Spleen (tissue), 11 donors: ENCODE results near the gene GATAD2A. TPM values are rescaled to one million over a fixed set of nuclear protein-coding genes. Genes with fewer than 3 reads are reported as not detected.

ENCODE experiments used
- DNase-seq: peaks from one replicate; pipeline ENCODE4 v3.0.0-alpha.2; 2020
- H3K27ac ChIP-seq, 8 donors: fragments of 200-600 bp; sonication (generic) in 7 of 8; 1 replicate in 4 of 8; 2 replicates in 4 of 8; pipeline versions ENCODE4 v1.5.0 to v1.8.0; 2016 to 2021; ENCODE audit warnings: inconsistent platforms in 4 of 8, mild to moderate bottlenecking in 4 of 8, moderate library complexity in 1 of 8
- H3K27me3 ChIP-seq, 7 donors: fragments of 200-600 bp; sonication (generic) in 6 of 7; replicated peaks in 1 of 7; 1 replicate in 4 of 7; 2 replicates in 3 of 7; pipeline versions ENCODE4 v1.5.0 to v1.8.0; 2016 to 2021; ENCODE audit warnings: inconsistent platforms in 3 of 7, mild to moderate bottlenecking in 1 of 7
- H3K36me3 ChIP-seq, 6 donors: fragments of 200-600 bp; sonication (generic) in 5 of 6; 1 replicate in 4 of 6; 2 replicates in 2 of 6; pipeline versions ENCODE4 v1.5.0 to v1.8.0; 2016 to 2021; ENCODE audit warnings: inconsistent platforms in 2 of 6
- H3K4me1 ChIP-seq, 6 donors: fragments of 200-600 bp; sonication (generic) in 5 of 6; 1 replicate in 3 of 6; 2 replicates in 3 of 6; pipeline versions ENCODE4 v1.5.0 to v1.8.0; 2016 to 2021; ENCODE audit warnings: inconsistent platforms in 3 of 6
- H3K4me3 ChIP-seq, 8 donors: fragments of 200-600 bp; sonication (generic) in 7 of 8; 1 replicate in 4 of 8; 2 replicates in 4 of 8; pipeline versions ENCODE4 v1.5.0 to v1.8.0; 2016 to 2021; ENCODE audit warnings: inconsistent platforms in 4 of 8, mild to moderate bottlenecking in 4 of 8, moderate library complexity in 2 of 8
- H3K9me3 ChIP-seq, 8 donors: fragments of 200-600 bp; sonication (generic) in 7 of 8; 1 replicate in 4 of 8; 2 replicates in 4 of 8; pipeline versions ENCODE4 v1.5.0 to v1.8.0; 2016 to 2021; ENCODE audit warnings: inconsistent platforms in 4 of 8
- POLR2A ChIP-seq, 3 donors: fragments of 450-650 bp; IDR thresholded peaks; one replicate each; pipeline ENCODE4 v1.5.1; 2017; ENCODE audit warnings: antibody characterized with exemption in 3 of 3, mild to moderate bottlenecking in 1 of 3
- POLR2AphosphoS5 ChIP-seq, 3 donors: sonication (generic); formaldehyde crosslinking; IDR thresholded peaks; one replicate each; pipeline ENCODE4 v1.5.1; 2017; ENCODE audit warnings: antibody characterized with exemption in 3 of 3
- WGBS, 5 donors: extraction: QIAGEN DNeasy Blood & Tissue Kit in 3 of 5; methylation state at CpG; one replicate each; pipeline versions ENCODE4 v1.1.5 to v1.1.7; 2013 to 2018; 5-methylcytosine and 5-hydroxymethylcytosine counted together
- intact Hi-C: fragments of 100-400 bp; cut with DNase I; formaldehyde crosslinking; loops from one replicate; pipeline ENCODE4 v1.15.0; 2023; ENCODE audit warnings: low total_unique reads
- polyA plus RNA-seq, 3 donors: library from polyadenylated mRNA; stranded (reverse); fragments of 200-250 nt; gene quantifications; one replicate each; pipeline ENCODE4 v1.2.1, GENCODE V29; 2013
- total RNA-seq, 7 donors: library from RNA; depleted of rRNA in 3 of 7; stranded (reverse); fragments of >200 nt in 3 of 7; fragmentation: NEBNext Ultra II Directional in 4 of 7; extraction: Animal tissue kit (Norgen Biotek cat#: 25700) in 4 of 7; gene quantifications; one replicate each; pipeline versions ENCODE4 v1.1.0 to v1.2.1, GENCODE V29; 2016 to 2021
- TF ChIP-seq, protein P1 (sequence below), 11 experiments: fragments of 200-600 bp in 7 of 11; fragments of 450-650 bp in 4 of 11; sonication (generic) in 4 of 11; IDR thresholded peaks in 8 of 11; conservative IDR thresholded peaks in 3 of 11; 1 replicate in 7 of 11; 2 replicates in 4 of 11; pipeline versions ENCODE4 v1.4.0 to v1.8.0; 2016 to 2021; ENCODE audit warnings: antibody characterized with exemption in 11 of 11, inconsistent platforms in 4 of 11, mild to moderate bottlenecking in 1 of 11
- donor health status: healthy with polysubstance abuse.
- donor health status: DM: no; HTN: no; CAD: no; lungs with moderate emphysema.
- donor health status: DM: no; HTN: no; CAD: no.
- donor health status: Bipolar disorder and iron deficiency.
- donor health status: healthy.
- donor health status: DM: no; HTN: no; CAD: no.
- donor health status: DM: yes; HTN: yes; CAD: no.

The GATAD2A gene
- total and polyA plus RNA-seq, 10 donors: 11.6 to 122 (median 66.8) TPM

DNA sequence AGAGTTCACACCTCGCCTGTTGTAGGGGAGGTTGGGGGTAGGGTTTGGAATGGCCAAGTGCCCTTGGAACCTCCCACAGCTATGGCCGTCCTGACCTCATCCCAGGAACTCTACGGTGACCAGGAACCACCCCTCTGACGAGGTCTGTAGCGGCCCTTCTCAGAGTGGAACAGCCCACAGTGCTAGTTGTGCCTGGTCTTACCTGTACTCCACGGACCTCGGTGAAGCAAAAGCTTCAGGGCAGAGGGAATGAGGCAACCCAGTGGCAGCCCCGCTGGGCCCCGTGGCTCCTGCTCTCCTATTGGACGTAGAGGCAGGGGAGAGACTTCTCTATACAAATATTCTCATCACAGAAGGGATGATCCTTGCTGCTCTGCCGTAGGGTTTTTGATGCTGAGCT is 102.7 kb downstream of the GATAD2A start:
- 76 to 89% (median 87%) methylated on average over 6 to 11 of the region's 11 CpGs for WGBS, 5 donors
- intact Hi-C loops: no loop called here
- Histone ChIP-seq H3K4me3 (no peak overlapping the region), H3K27ac (no peak overlapping the region), H3K4me1 (no peaks in the 10 kb centered on the region), H3K36me3 (peaks cover 3 to 52% (median 41%) of the 10 kb centered on the region in 6 donors), H3K27me3 (no peaks in the 10 kb centered on the region), H3K9me3 (no peaks in the 10 kb centered on the region)
- TF ChIP-seq POLR2AphosphoS5 (IDR thresholded peaks at IDR 0.05) (peak in 2 of 3 donors; percentile 35 to 43), POLR2A (IDR thresholded peaks at IDR 0.05) (no peak)
- TF ChIP-seq, protein P1, sequence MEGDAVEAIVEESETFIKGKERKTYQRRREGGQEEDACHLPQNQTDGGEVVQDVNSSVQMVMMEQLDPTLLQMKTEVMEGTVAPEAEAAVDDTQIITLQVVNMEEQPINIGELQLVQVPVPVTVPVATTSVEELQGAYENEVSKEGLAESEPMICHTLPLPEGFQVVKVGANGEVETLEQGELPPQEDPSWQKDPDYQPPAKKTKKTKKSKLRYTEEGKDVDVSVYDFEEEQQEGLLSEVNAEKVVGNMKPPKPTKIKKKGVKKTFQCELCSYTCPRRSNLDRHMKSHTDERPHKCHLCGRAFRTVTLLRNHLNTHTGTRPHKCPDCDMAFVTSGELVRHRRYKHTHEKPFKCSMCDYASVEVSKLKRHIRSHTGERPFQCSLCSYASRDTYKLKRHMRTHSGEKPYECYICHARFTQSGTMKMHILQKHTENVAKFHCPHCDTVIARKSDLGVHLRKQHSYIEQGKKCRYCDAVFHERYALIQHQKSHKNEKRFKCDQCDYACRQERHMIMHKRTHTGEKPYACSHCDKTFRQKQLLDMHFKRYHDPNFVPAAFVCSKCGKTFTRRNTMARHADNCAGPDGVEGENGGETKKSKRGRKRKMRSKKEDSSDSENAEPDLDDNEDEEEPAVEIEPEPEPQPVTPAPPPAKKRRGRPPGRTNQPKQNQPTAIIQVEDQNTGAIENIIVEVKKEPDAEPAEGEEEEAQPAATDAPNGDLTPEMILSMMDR (IDR thresholded peaks at IDR 0.05 in 8 of 11, conservative IDR thresholded peaks at IDR 0.05 in 3 of 11): no peak
- no peak for DNase-seq

GRCh38 chr19:19510432-19510831 is 105.0 kb downstream of the GATAD2A start:
- peaks cover 0 to 11% (median 0%) of the 10 kb centered on the region in 8 donors for H3K9me3 ChIP-seq
- H3K36me3 ChIP-seq: peaks cover 3 to 30% (median 21%) of the 10 kb centered on the region in 6 donors
- no peak overlapping the region for H3K4me3 ChIP-seq
- peaks cover 0 to 14% (median 9%) of the 10 kb centered on the region in 6 donors for H3K4me1 ChIP-seq
- intact Hi-C loops: no loop called here
- WGBS, 5 donors: 49 to 61% (median 60%) methylated on average over 4 to 6 of the region's 6 CpGs
- no peak for DNase-seq
- H3K27me3 ChIP-seq: no peaks in the 10 kb centered on the region
- no peak overlapping the region for H3K27ac ChIP-seq
- TF ChIP-seq POLR2A (IDR thresholded peaks at IDR 0.05) (no peak), POLR2AphosphoS5 (IDR thresholded peaks at IDR 0.05) (no peak)
- TF ChIP-seq, protein P1 (IDR thresholded peaks at IDR 0.05 in 8 of 11, conservative IDR thresholded peaks at IDR 0.05 in 3 of 11): no peak

- TF ChIP-seq POLR2A (IDR thresholded peaks at IDR 0.05) (no peak), POLR2AphosphoS5 (IDR thresholded peaks at IDR 0.05) (no peak)
- TF ChIP-seq, protein P1 (IDR thresholded peaks at IDR 0.05 in 8 of 11, conservative IDR thresholded peaks at IDR 0.05 in 3 of 11): no peak
- Histone ChIP-seq H3K4me3 (peak overlapping the region in 2 of 8 donors; percentile 21 to 84), H3K36me3 (no peaks in the 10 kb centered on the region), H3K27ac (peak overlapping the region in 1 of 8 donors; percentile 21), H3K27me3 (no peaks in the 10 kb centered on the region), H3K4me1 (peaks cover 15 to 42% (median 33%) of the 10 kb centered on the region in 6 donors), H3K9me3 (peaks cover 0 to 11% (median 0%) of the 10 kb centered on the region in 8 donors)
- 84 to 92% (median 91%) methylated on average over 17 of the region's 17 CpGs for WGBS, 5 donors
- DNase-seq: no peak
- intact Hi-C loops: no loop called here
Measured at GRCh38 chr19:19513682-19514081, 108.2 kb downstream of the GATAD2A start.

GRCh38 chr19:19514215-19514657 is 108.8 kb downstream of the GATAD2A start:
- Histone ChIP-seq H3K4me3 (peak overlapping the region in 4 of 8 donors; percentile 3 to 84 (median 16)), H3K9me3 (peaks cover 0 to 11% (median 0%) of the 10 kb centered on the region in 8 donors), H3K36me3 (peaks cover 0 to 4% (median 0%) of the 10 kb centered on the region in 6 donors), H3K4me1 (peaks cover 15 to 48% (median 36%) of the 10 kb centered on the region in 6 donors), H3K27ac (peak overlapping the region in 1 of 8 donors; percentile 21), H3K27me3 (no peaks in the 10 kb centered on the region)
- 28 to 58% (median 47%) methylated on average over 24 to 46 of the region's 46 CpGs for WGBS, 5 donors
- peak; percentile 82 for DNase-seq
- intact Hi-C loops: no loop called here
- TF ChIP-seq, protein P1 (IDR thresholded peaks at IDR 0.05 in 8 of 11, conservative IDR thresholded peaks at IDR 0.05 in 3 of 11): no peak
- TF ChIP-seq POLR2AphosphoS5 (IDR thresholded peaks at IDR 0.05): peak in 2 of 3 donors; percentile 69 to 71
